GM12891 (cell line): ENCODE data around the gene STX19.

ENCODE experiments used
- POLR2A ChIP-seq: IDR thresholded peaks from 2 replicates; pipeline ENCODE4 v1.6.1; 2011; ENCODE audit warnings: low read depth, low read length, control low read depth
- POLR2AphosphoS5 ChIP-seq: IDR thresholded peaks from 2 replicates; pipeline ENCODE4 v1.6.1; 2011; ENCODE audit warnings: low read depth, low read length, control low read depth

GRCh38 chr3:94076055-94076454 is 47.7 kb upstream of the STX19 start:
- TF ChIP-seq POLR2A (no peak), POLR2AphosphoS5 (no peak)
